GM21423 (cell line): ENCODE results near the gene GABRA6.

Experiments used
- ATAC-seq: cut with Tn5 transposase; IDR thresholded peaks from one replicate; pipeline ENCODE4 v1.9.1; 2021; ENCODE audit warnings: mild to moderate bottlenecking, moderate library complexity; ENCODE audit not compliant: unreplicated experiment

GABRA6 gene

GRCh38 chr5:161751265-161751664, 65.7 kb downstream of the GABRA6 start:
- ATAC-seq, result no peak
